Type B pancreatic cell (in vitro differentiated cells): ENCODE data around the gene ZNF700. TPM values are rescaled to one million over a fixed set of nuclear protein-coding genes. Genes with fewer than 3 reads are reported as not detected.
"Not testable (repeated sequence)": the region's sequence is repeated elsewhere in the genome, so short reads cannot be mapped to it uniquely, and the experiment has no call there.

Source experiments
- DNase-seq: peaks from one replicate; pipeline ENCODE4 v3.0.0; 2021; ENCODE audit warnings: mixed read lengths; ENCODE audit not compliant: unreplicated experiment; ENCODE audit errors: extremely low spot score
- H3K27ac Mint-ChIP-seq: 2 replicates; pipeline ENCODE4 v1.8.0; 2021; ENCODE audit warnings: mild to moderate bottlenecking, mixed read lengths
- H3K27me3 Mint-ChIP-seq: 2 replicates; pipeline ENCODE4 v1.8.0; 2021; ENCODE audit warnings: mixed read lengths
- H3K36me3 Mint-ChIP-seq: 2 replicates; pipeline ENCODE4 v1.8.0; 2021; ENCODE audit warnings: mixed read lengths
- H3K4me1 Mint-ChIP-seq: one replicate; pipeline ENCODE4 v1.8.0; 2021; ENCODE audit warnings: mixed read lengths; ENCODE audit not compliant: unreplicated experiment
- H3K4me3 Mint-ChIP-seq: 2 replicates; pipeline ENCODE4 v1.8.0; 2021; ENCODE audit warnings: mild to moderate bottlenecking, mixed read lengths
- H3K9me3 Mint-ChIP-seq: 2 replicates; pipeline ENCODE4 v1.8.0; 2021; ENCODE audit warnings: mixed read lengths
- CTCF ChIP-seq: fragments of 200-600 bp; sonication (generic); conservative IDR thresholded peaks from 2 replicates; pipeline ENCODE4 v1.5.0; 2021; ENCODE audit warnings: antibody characterized with exemption, mild to moderate bottlenecking
- long read RNA-seq: library from polyadenylated mRNA; unstranded; transcript quantifications from one replicate; pipeline ENCODE4 v2.0.0, GENCODE V29; 2020
- total RNA-seq: library from RNA; stranded (reverse); gene quantifications from 2 replicates; pipeline ENCODE4 v1.2.1, GENCODE V29; 2021; ENCODE audit warnings: low replicate concordance

Gene ZNF700
- total RNA-seq = 14.1 and 16.1 TPM in 2 replicates
- long read RNA-seq, transcript ZNF700-201 (4 exons, 2,882 nt) = major isoform, 63 of 73 reads
- long read RNA-seq, partial matches to known transcripts = 2 of 73 reads
- long read RNA-seq, other reads (novel, unspliced or antisense) = 5 of 73 reads

GRCh38 chr19:11924886-11925650, at the start of gene ZNF700:
Gene ZNF700, plus strand, starts transcription at chr19:11925107. Its CDS starts 104 bp downstream, at chr19:11925211.
- no peak for TF ChIP-seq CTCF
- Mint-ChIP-seq H3K9me3 (peaks cover 5% of the 10 kb centered on the region), H3K27ac (peak within 1 kb of the TSS; percentile 98), H3K27me3 (no peaks in the 10 kb centered on the region), H3K4me1 (peaks cover 22% of the 10 kb centered on the region), H3K4me3 (peak within 1 kb of the TSS; percentile 99), H3K36me3 (peaks cover 36% of the 10 kb centered on the region)
- DNase-seq = peak; percentile 91

- DNase-seq, H3K27ac Mint-ChIP-seq, H3K27me3 Mint-ChIP-seq, H3K36me3 Mint-ChIP-seq, H3K9me3 Mint-ChIP-seq, H3K4me3 Mint-ChIP-seq: not testable (repeated sequence)
- TF ChIP-seq CTCF = peak; percentile 69
- H3K4me1 Mint-ChIP-seq = peaks cover 19% of the 10 kb centered on the region
Measured at GRCh38 chr19:11879687-11880266, 45.1 kb upstream of the ZNF700 start.

GRCh38 chr19:11880598-11880997, 44.3 kb upstream of the ZNF700 start:
- no peaks in the 10 kb centered on the region for H3K9me3 Mint-ChIP-seq
- no peak for DNase-seq
- no peak overlapping the region for H3K4me3 Mint-ChIP-seq
- peaks cover 19% of the 10 kb centered on the region for H3K4me1 Mint-ChIP-seq
- H3K27me3 Mint-ChIP-seq = peaks cover 9% of the 10 kb centered on the region
- H3K27ac Mint-ChIP-seq = no peak overlapping the region
- TF ChIP-seq CTCF = no peak
- H3K36me3 Mint-ChIP-seq = no peaks in the 10 kb centered on the region

- Mint-ChIP-seq H3K4me1 (peaks cover 19% of the 10 kb centered on the region), H3K27ac (peak overlapping the region; percentile 20), H3K4me3 (no peak overlapping the region), H3K36me3 (no peaks in the 10 kb centered on the region), H3K9me3 (peaks cover 1% of the 10 kb centered on the region), H3K27me3 (peaks cover 9% of the 10 kb centered on the region)
- peak; percentile 74 for DNase-seq
- peak; percentile 87 for TF ChIP-seq CTCF
Measured at GRCh38 chr19:11881151-11881800, 43.6 kb upstream of the ZNF700 start.

- H3K27me3 Mint-ChIP-seq = peaks cover 5% of the 10 kb centered on the region
- peaks cover 4% of the 10 kb centered on the region for H3K9me3 Mint-ChIP-seq
- peaks cover 24% of the 10 kb centered on the region for H3K4me1 Mint-ChIP-seq
- no peak for TF ChIP-seq CTCF
- H3K4me3 Mint-ChIP-seq = no peak overlapping the region
- DNase-seq = no peak
- no peak overlapping the region for H3K27ac Mint-ChIP-seq
- no peaks in the 10 kb centered on the region for H3K36me3 Mint-ChIP-seq
Measured at GRCh38 chr19:11882606-11883005, 42.3 kb upstream of the ZNF700 start.
